Ascending aorta (tissue), 2 donors: ENCODE results near the gene USP5. TPM values are rescaled to one million over a fixed set of nuclear protein-coding genes. Genes with fewer than 3 reads are reported as not detected.

ENCODE experiments used
- DNase-seq, 2 donors: peaks; one replicate each; pipeline ENCODE4 v3.0.0-alpha.2; 2019; ENCODE audit warnings: low spot score in 2 of 2
- H3K27ac ChIP-seq, 2 donors: fragments of 200-600 bp; sonication (generic); one replicate each; pipeline ENCODE4 v1.5.1; 2016 to 2017; ENCODE audit warnings: mild to moderate bottlenecking in 1 of 2
- H3K27me3 ChIP-seq: fragments of 200-600 bp; sonication (generic); one replicate; pipeline ENCODE4 v1.5.1; 2017
- H3K36me3 ChIP-seq, 2 donors: fragments of 200-600 bp; sonication (generic); one replicate each; pipeline ENCODE4 v1.5.1; 2016
- H3K4me1 ChIP-seq, 2 donors: fragments of 200-600 bp; sonication (generic); one replicate each; pipeline ENCODE4 v1.5.1; 2016 to 2017; ENCODE audit warnings: mild to moderate bottlenecking in 1 of 2
- H3K4me3 ChIP-seq, 2 donors: fragments of 200-600 bp; sonication (generic); one replicate each; pipeline ENCODE4 v1.5.1; 2016 to 2017; ENCODE audit warnings: mild to moderate bottlenecking in 1 of 2
- H3K9me3 ChIP-seq, 2 donors: fragments of 200-600 bp; sonication (generic); one replicate each; pipeline ENCODE4 v1.5.1; 2016
- intact Hi-C: fragments of 100-400 bp; cut with DNase I; formaldehyde crosslinking; loops from one replicate; pipeline ENCODE4 v1.15.1; 2023
- total RNA-seq: library from RNA; depleted of rRNA; stranded (reverse); fragments of >200 nt; gene quantifications from one replicate; pipeline ENCODE4 v1.1.0, GENCODE V29; 2016
- TF ChIP-seq, protein P1 (sequence below), 3 experiments: fragments of 200-600 bp in 2 of 3; fragments of 450-650 bp in 1 of 3; sonication (generic) in 2 of 3; IDR thresholded peaks; one replicate each; pipeline ENCODE4 v1.5.1; 2016 to 2019; ENCODE audit warnings: antibody characterized with exemption in 3 of 3, mild to moderate bottlenecking in 1 of 3, moderate library complexity in 1 of 3

Gene USP5
- total RNA-seq, 1 donor from 2014 or later, result 46.2 TPM

DNA sequence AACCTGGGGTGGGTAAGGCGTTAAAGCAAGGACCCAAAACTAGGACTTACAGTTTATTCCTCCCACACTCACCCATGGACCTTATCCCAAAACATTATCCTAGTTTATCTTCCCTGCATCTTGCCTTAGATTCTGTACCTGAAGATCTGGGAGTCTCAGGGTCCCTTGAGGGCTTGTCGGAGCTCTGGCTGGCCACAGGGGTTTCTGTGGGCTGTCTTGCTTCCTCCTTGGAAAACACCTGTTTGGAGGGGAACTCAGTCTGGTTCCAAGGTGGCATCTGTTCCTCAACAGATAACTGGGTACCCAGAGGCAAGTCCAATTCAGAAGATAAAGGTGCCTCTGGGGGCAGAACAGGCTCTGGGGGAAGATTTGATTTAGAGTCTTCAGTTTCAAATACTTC lies 2.5 kb upstream of the USP5 start:
- Histone ChIP-seq H3K4me3 (no peak overlapping the region), H3K4me1 (peaks cover 4 to 18% of the 10 kb centered on the region in 2 donors), H3K9me3 (no peaks in the 10 kb centered on the region), H3K27me3 (no peaks in the 10 kb centered on the region), H3K27ac (no peak overlapping the region), H3K36me3 (peaks cover 27 to 37% of the 10 kb centered on the region in 2 donors)
- DNase-seq, result no peak
- intact Hi-C loops, result no loop called here
- TF ChIP-seq, protein P1, sequence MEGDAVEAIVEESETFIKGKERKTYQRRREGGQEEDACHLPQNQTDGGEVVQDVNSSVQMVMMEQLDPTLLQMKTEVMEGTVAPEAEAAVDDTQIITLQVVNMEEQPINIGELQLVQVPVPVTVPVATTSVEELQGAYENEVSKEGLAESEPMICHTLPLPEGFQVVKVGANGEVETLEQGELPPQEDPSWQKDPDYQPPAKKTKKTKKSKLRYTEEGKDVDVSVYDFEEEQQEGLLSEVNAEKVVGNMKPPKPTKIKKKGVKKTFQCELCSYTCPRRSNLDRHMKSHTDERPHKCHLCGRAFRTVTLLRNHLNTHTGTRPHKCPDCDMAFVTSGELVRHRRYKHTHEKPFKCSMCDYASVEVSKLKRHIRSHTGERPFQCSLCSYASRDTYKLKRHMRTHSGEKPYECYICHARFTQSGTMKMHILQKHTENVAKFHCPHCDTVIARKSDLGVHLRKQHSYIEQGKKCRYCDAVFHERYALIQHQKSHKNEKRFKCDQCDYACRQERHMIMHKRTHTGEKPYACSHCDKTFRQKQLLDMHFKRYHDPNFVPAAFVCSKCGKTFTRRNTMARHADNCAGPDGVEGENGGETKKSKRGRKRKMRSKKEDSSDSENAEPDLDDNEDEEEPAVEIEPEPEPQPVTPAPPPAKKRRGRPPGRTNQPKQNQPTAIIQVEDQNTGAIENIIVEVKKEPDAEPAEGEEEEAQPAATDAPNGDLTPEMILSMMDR (IDR thresholded peaks at IDR 0.05), result no peak

DNA sequence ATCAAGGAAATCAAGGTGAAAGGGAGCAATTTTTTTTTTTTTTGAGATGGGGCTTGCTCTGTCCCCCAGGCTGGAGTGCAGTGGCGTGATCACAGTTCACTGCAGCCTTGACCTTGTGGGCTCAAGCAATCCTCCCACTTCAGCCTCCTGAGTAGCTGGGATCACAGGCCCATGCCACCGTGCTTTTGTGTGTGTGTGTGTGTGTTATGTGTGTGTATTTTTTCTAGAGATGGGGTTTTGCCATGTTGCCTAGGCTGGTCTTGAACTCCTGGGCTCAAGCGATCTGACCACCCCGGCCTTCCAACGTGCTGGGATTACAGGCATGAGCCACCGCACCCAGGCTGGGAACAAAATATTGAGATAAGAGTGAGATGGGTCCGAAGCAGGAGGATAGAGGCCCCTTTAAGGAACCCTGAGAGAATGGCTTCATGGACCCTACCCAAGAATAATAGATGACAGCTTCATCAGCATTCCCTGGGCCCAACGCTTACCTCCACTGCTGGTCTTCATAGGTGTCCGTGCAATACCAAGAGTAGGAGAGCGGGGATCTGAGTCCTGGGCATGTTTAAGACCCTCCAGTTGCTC lies 1.9 kb upstream of the USP5 start:
- intact Hi-C loops, result loop anchor here (2.0 to 5.0 kb wide), 2 partner anchors 21 to 243 kb away; partner anchors contain the start of genes CHD4 and P3H3
- H3K27ac ChIP-seq, result no peak overlapping the region

GRCh38 chr12:6850796-6851152 lies 1.2 kb upstream of the USP5 start:
- no peaks in the 10 kb centered on the region for H3K9me3 ChIP-seq
- peak overlapping the region in 1 of 2 donors; percentile 94 for H3K27ac ChIP-seq
- peaks cover 4 to 18% of the 10 kb centered on the region in 2 donors for H3K4me1 ChIP-seq
- TF ChIP-seq, protein P1 (IDR thresholded peaks at IDR 0.05), result no peak
- H3K36me3 ChIP-seq, result peaks cover 16 to 29% of the 10 kb centered on the region in 2 donors
- no peaks in the 10 kb centered on the region for H3K27me3 ChIP-seq
- peak overlapping the region in 1 of 2 donors; percentile 65 for H3K4me3 ChIP-seq
- intact Hi-C loops, result loop anchor here (1.0 to 5.0 kb wide), 3 partner anchors 22 to 243 kb away; partner anchors contain the start of genes CHD4, P3H3 and SPSB2
- no peak for DNase-seq

More for the DNA sequence above, 1.9 kb upstream of the USP5 start:
- Histone ChIP-seq H3K4me1 (peaks cover 4 to 18% of the 10 kb centered on the region in 2 donors), H3K36me3 (peaks cover 20 to 30% of the 10 kb centered on the region in 2 donors), H3K9me3 (no peaks in the 10 kb centered on the region), H3K4me3 (no peak overlapping the region), H3K27me3 (no peaks in the 10 kb centered on the region)
- TF ChIP-seq, protein P1 (IDR thresholded peaks at IDR 0.05), result no peak
- no peak for DNase-seq

DNA sequence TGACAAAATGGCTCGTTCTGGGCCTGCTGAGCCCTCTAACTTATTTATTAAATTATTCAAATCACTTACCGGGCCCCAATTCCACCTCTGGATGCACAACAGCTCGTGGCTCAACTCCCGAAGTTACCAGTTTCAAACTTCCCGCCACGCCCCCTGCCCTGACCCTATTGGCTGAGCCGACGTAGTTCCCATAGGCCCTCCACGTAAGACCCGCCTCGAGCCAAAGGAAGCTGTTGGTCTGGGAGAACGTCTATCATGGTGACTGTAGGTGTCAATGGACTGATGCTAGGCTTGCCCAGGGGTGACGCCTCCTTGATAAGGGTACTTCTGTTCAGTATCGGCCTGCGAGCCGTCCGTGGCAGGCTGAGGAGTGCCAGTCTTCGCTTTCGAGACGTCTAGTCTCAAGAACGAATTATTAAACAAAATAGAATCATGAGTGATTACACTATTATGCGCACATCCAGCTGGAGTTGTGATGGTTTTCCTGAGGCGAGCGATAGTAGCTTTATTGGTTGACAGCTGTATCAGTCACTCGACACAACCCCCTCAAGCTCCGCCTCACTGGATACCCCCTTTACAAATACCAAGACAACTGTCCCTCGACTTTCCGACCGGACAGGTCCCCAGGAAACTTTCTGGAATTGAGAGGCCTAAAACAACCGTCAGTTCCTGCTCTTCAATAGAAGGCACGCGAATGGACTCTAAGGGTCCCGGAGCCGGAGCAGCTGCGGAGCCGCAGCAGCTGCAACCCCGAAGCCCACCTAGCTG lies 613 bp upstream of the USP5 start, which contains the start of gene CDCA3:
TSS of gene CDCA3 (minus strand) at position 134 of the 768 bp plus-strand sequence. CDS start 334 bp downstream, outside the sequence.
- no peaks in the 10 kb centered on the region for H3K27me3 ChIP-seq
- H3K4me1 ChIP-seq, result peaks cover 4 to 18% of the 10 kb centered on the region in 2 donors
- no peaks in the 10 kb centered on the region for H3K9me3 ChIP-seq
- H3K27ac ChIP-seq, result peak within 1 kb of the TSS; percentile 90 to 94
- peak within 1 kb of the TSS; percentile 65 to 79 for H3K4me3 ChIP-seq
- DNase-seq, result peak; percentile 97 to 98
- intact Hi-C loops, result loop anchor here (1.0 to 5.0 kb wide), 3 partner anchors 22 to 244 kb away; partner anchors contain the start of genes CHD4, P3H3 and SPSB2
- H3K36me3 ChIP-seq, result peaks cover 16 to 29% of the 10 kb centered on the region in 2 donors
- TF ChIP-seq, protein P1 (IDR thresholded peaks at IDR 0.05), result no peak

DNA sequence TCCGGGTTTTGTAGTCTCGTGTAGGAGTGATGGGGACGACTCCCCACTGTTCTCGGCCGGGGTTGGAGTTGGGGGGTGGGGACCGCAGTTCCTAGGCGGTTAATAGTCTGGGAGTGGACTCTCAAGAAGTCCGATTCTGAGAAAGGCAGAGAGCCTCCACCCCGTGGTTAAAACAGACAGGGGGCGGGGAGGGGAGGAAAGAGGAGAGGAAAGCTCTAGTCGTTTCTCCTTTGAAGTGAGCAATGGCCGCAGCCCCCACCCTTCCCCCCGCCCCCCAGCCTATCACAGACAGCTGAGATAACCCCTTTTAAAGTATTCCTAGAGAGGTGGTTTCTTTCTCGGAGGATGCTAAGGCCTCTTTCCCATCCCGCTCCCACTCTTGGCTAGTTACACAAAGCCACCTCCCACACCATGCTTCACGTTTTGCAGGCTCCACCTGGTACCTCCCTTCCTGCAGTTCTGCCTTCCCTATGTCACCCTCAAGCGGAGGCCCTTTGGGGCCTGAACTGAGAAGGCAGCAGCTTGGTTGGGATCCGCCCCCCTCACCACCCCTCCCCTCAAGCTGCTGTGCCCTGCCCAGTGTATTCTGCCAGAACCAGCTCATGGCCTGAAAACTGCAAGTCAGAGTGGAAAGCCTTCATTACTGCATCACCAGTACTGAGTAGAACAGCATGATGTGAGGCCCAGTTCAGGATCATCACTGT lies 853 bp downstream of the USP5 start:
- Histone ChIP-seq H3K9me3 (no peaks in the 10 kb centered on the region), H3K4me1 (peaks cover 4 to 18% of the 10 kb centered on the region in 2 donors), H3K36me3 (peaks cover 23 to 33% of the 10 kb centered on the region in 2 donors), H3K27ac (peak overlapping the region; percentile 87 to 94), H3K27me3 (no peaks in the 10 kb centered on the region), H3K4me3 (peak overlapping the region; percentile 65 to 79)
- DNase-seq, result peak in 1 of 2 donors; percentile 86
- intact Hi-C loops, result loop anchor here (1.0 to 5.0 kb wide), 6 partner anchors 14 to 246 kb away; partner anchors contain the start of genes CHD4, ING4, TPI1 and ZNF384
- TF ChIP-seq, protein P1 (IDR thresholded peaks at IDR 0.05), result no peak
